RWPE1 (cell line): ENCODE results near the gene MFAP5.

ENCODE experiments used
- CTCF ChIA-PET: fragments of 350-600 bp; sonication (Branson Sonifier 250); formaldehyde crosslinking; extraction: SDS; loops from one replicate; lab custom pipeline; 2021; lab: Yijun Ruan, JAX
- POLR2A ChIA-PET: fragments of 400-600 bp; formaldehyde crosslinking; extraction: SDS; loops from one replicate; lab custom pipeline; 2020; ENCODE audit warnings: antibody characterized with exemption; ENCODE audit not compliant: low non-redundant PET; lab: Yijun Ruan, JAX
- DNase-seq: peaks from one replicate; pipeline ENCODE4 v3.0.0; 2012; ENCODE audit warnings: low spot score
- H3K27ac ChIP-seq: fragments of 450-650 bp; 2 replicates; pipeline ENCODE4 v1.5.1; 2017
- CTCF ChIP-seq: fragments of 450-650 bp; conservative IDR thresholded peaks from 2 replicates; pipeline ENCODE4 v1.5.1; 2017; ENCODE audit warnings: low read depth, mild to moderate bottlenecking

MFAP5 gene

GRCh38 chr12:8606890-8607289, 55.7 kb downstream of the MFAP5 start:
- no peak for DNase-seq
- POLR2A ChIA-PET = no interaction called here
- CTCF ChIA-PET = interaction anchor here (0.7 to 0.8 kb wide), 2 partner anchors 66 to 217 kb away, joined by 3 read pairs; no protein-coding TSS in a partner anchor

GRCh38 chr12:8605057-8605456, 57.6 kb downstream of the MFAP5 start:
- DNase-seq = no peak
- TF ChIP-seq CTCF = no peak
- ChIA-PET POLR2A (no interaction called here), CTCF (no interaction called here)
- H3K27ac ChIP-seq = no peak overlapping the region

More at GRCh38 chr12:8606890-8607289, 55.7 kb downstream of the MFAP5 start:
- H3K27ac ChIP-seq = no peak overlapping the region
- TF ChIP-seq CTCF = no peak

- no peak overlapping the region for H3K27ac ChIP-seq
- ChIA-PET POLR2A (no interaction called here), CTCF (no interaction called here)
- no peak for TF ChIP-seq CTCF
- DNase-seq = no peak
Measured at GRCh38 chr12:8603856-8604255, 58.8 kb downstream of the MFAP5 start.

GRCh38 chr12:8603286-8603685, 59.3 kb downstream of the MFAP5 start:
- POLR2A ChIA-PET = no interaction called here
- CTCF ChIA-PET = no interaction called here
- no peak overlapping the region for H3K27ac ChIP-seq
- DNase-seq = no peak
- TF ChIP-seq CTCF = no peak

GRCh38 chr12:8596561-8596960, 66.1 kb downstream of the MFAP5 start:
- POLR2A ChIA-PET = no interaction called here

More at GRCh38 chr12:8596561-8596960, 66.1 kb downstream of the MFAP5 start:
- TF ChIP-seq CTCF = no peak
- CTCF ChIA-PET = no interaction called here
- H3K27ac ChIP-seq = no peak overlapping the region
- no peak for DNase-seq
